Right lobe of liver (tissue), 4 donors: ENCODE results near the gene SH3BP2.

Experiments
- POLR2A ChIP-seq: fragments of 450-650 bp; IDR thresholded peaks from one replicate; pipeline ENCODE4 v1.6.1; 2017; ENCODE audit warnings: antibody characterized with exemption, mild to moderate bottlenecking
- TF ChIP-seq, protein P1 (sequence below), 4 donors: fragments of 200-600 bp in 3 of 4; fragments of 450-650 bp in 1 of 4; IDR thresholded peaks; one replicate each; pipeline versions ENCODE4 v1.5.1 to v1.8.0; 2016 to 2022; ENCODE audit warnings: antibody characterized with exemption in 4 of 4, mild to moderate bottlenecking in 2 of 4
- donor health status: DM: no; HTN: no; CAD: no.
- donor health status: DM: no; HTN: no; CAD: no.
- donor health status: DM: no; HTN: yes; CAD: no.

DNA sequence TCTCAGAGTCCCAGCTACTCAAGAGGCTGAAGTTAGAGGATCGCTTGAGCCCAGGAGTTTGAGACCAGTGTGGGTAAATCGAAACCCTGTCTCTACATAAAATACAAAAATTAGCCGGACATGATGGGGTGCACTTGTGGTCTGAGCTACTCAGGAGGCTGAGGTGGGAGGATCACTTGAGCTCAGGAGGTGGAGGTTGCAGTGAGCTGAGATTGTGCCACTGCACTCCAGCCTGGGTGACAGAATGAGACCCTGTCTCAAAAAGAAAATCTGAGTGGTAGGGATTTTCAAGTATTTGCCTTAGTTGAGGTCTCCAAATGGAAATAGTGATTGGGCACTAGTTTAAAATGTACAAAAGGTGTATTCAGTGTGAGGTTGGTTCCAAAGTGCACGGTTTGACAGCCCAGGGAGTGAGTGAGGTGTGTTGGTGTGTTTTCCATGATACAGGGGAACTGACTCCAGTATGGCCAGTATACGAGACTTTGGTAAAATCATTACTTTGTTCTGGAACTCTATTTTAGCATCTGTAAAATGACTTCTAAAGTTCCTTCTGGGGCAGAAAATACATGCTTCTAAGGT, 64.6 kb downstream of the SH3BP2 start:
- TF ChIP-seq, protein P1, sequence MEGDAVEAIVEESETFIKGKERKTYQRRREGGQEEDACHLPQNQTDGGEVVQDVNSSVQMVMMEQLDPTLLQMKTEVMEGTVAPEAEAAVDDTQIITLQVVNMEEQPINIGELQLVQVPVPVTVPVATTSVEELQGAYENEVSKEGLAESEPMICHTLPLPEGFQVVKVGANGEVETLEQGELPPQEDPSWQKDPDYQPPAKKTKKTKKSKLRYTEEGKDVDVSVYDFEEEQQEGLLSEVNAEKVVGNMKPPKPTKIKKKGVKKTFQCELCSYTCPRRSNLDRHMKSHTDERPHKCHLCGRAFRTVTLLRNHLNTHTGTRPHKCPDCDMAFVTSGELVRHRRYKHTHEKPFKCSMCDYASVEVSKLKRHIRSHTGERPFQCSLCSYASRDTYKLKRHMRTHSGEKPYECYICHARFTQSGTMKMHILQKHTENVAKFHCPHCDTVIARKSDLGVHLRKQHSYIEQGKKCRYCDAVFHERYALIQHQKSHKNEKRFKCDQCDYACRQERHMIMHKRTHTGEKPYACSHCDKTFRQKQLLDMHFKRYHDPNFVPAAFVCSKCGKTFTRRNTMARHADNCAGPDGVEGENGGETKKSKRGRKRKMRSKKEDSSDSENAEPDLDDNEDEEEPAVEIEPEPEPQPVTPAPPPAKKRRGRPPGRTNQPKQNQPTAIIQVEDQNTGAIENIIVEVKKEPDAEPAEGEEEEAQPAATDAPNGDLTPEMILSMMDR (IDR thresholded peaks at IDR 0.05) = no peak
- no peak for TF ChIP-seq POLR2A
